HEK293 (cell line): Measurements from ENCODE around the gene AP5M1.

Source experiments
- CTCF ChIA-PET: fragments of 350-600 bp; formaldehyde crosslinking; extraction: SDS; loops from one replicate; lab custom pipeline; 2021; ENCODE audit warnings: antibody characterized with exemption; lab: Yijun Ruan, JAX
- POLR2A ChIA-PET: fragments of 300-600 bp; formaldehyde crosslinking; extraction: SDS; loops from one replicate; lab custom pipeline; 2020; ENCODE audit warnings: antibody characterized with exemption, inconsistent platforms; lab: Yijun Ruan, JAX
- H3K27ac ChIP-seq: fragments of 200-500 bp; sonication (Bioruptor generic); 2 replicates; pipeline ENCODE4 v1.5.1; 2014; ENCODE audit warnings: low read depth, low read length, control low read depth, inconsistent platforms; ENCODE audit errors: extremely low read depth
- H3K36me3 ChIP-seq, 2 experiments: fragments of 200-500 bp in 1 of 2; sonication (Bioruptor generic) in 1 of 2; 1 replicate in 1 of 2; 2 replicates in 1 of 2; pipeline ENCODE4 v1.5.1; 2014 to 2017; ENCODE audit warnings: inconsistent platforms in 2 of 2, low read length in 2 of 2; ENCODE audit not compliant: control insufficient read depth in 2 of 2, insufficient read depth in 1 of 2
- H3K4me1 ChIP-seq: fragments of 200-500 bp; sonication (Bioruptor generic); 2 replicates; pipeline ENCODE4 v1.5.1; 2014; ENCODE audit warnings: mild to moderate bottlenecking, low read length, inconsistent platforms; ENCODE audit not compliant: control insufficient read depth, insufficient read depth
- H3K4me3 ChIP-seq: 2 replicates; pipeline ENCODE4 v1.5.1; 2011; ENCODE audit warnings: low read depth, mild to moderate bottlenecking, control low read depth, low read length, moderate library complexity
- H3K9me3 ChIP-seq: fragments of 200-500 bp; sonication (Bioruptor generic); 2 replicates; pipeline ENCODE4 v1.5.1; 2014; ENCODE audit warnings: low read depth, low read length, inconsistent platforms; ENCODE audit not compliant: control insufficient read depth, insufficient read depth
- BCL11A ChIP-seq: fragments of 450-650 bp; formaldehyde crosslinking; IDR thresholded peaks from 2 replicates; pipeline ENCODE4 v1.5.1; 2016; ENCODE audit warnings: low read depth, missing biosample characterization, missing genetic modification characterization
- FEZF1 ChIP-seq: fragments of 450-650 bp; formaldehyde crosslinking; IDR thresholded peaks from 2 replicates; pipeline ENCODE4 v1.5.1; 2016; ENCODE audit warnings: missing biosample characterization, missing genetic modification characterization
- HOXC10 ChIP-seq: sonication (generic); formaldehyde crosslinking; IDR thresholded peaks from 2 replicates; pipeline ENCODE4 v1.8.1; 2023; ENCODE audit warnings: mild to moderate bottlenecking, missing genetic modification reagents
- KLF16 ChIP-seq: fragments of 450-650 bp; formaldehyde crosslinking; IDR thresholded peaks from 2 replicates; pipeline ENCODE4 v1.5.1; 2017; ENCODE audit warnings: missing biosample characterization, missing genetic modification characterization
- MEIS1 ChIP-seq: sonication (generic); formaldehyde crosslinking; IDR thresholded peaks from 2 replicates; pipeline ENCODE4 v1.8.1; 2022; ENCODE audit warnings: missing genetic modification reagents, mild to moderate bottlenecking, borderline replicate concordance
- OVOL3 ChIP-seq: fragments of 450-650 bp; formaldehyde crosslinking; IDR thresholded peaks from 2 replicates; pipeline ENCODE4 v1.5.1; 2016; ENCODE audit warnings: missing biosample characterization, missing genetic modification characterization
- SCRT2 ChIP-seq: fragments of 450-650 bp; formaldehyde crosslinking; IDR thresholded peaks from 2 replicates; pipeline ENCODE4 v1.5.1; 2016; ENCODE audit warnings: missing biosample characterization, missing genetic modification characterization
- YY1 ChIP-seq: fragments of 450-650 bp; formaldehyde crosslinking; IDR thresholded peaks from 2 replicates; pipeline ENCODE4 v1.5.1; 2018; ENCODE audit warnings: missing biosample characterization, missing genetic modification characterization
- ZEB2 ChIP-seq: fragments of 450-650 bp; formaldehyde crosslinking; IDR thresholded peaks from 2 replicates; pipeline ENCODE4 v1.5.1; 2016; ENCODE audit warnings: missing biosample characterization, missing genetic modification characterization
- ZFP3 ChIP-seq: fragments of 450-650 bp; formaldehyde crosslinking; IDR thresholded peaks from 2 replicates; pipeline ENCODE4 v1.5.1; 2016; ENCODE audit warnings: low read depth, missing biosample characterization, missing genetic modification characterization
- ZNF132 ChIP-seq: fragments of 450-650 bp; formaldehyde crosslinking; IDR thresholded peaks from 2 replicates; pipeline ENCODE4 v1.5.1; 2017; ENCODE audit warnings: missing biosample characterization, missing genetic modification characterization, borderline replicate concordance
- ZNF174 ChIP-seq: fragments of 450-650 bp; formaldehyde crosslinking; IDR thresholded peaks from 2 replicates; pipeline ENCODE4 v1.5.0; 2017; ENCODE audit warnings: missing biosample characterization, mild to moderate bottlenecking, missing genetic modification characterization
- ZNF202 ChIP-seq: fragments of 450-650 bp; formaldehyde crosslinking; IDR thresholded peaks from 2 replicates; pipeline ENCODE4 v1.5.1; 2016; ENCODE audit warnings: missing biosample characterization, missing genetic modification characterization, borderline replicate concordance
- ZNF223 ChIP-seq: fragments of 450-650 bp; formaldehyde crosslinking; IDR thresholded peaks from 2 replicates; pipeline ENCODE4 v1.5.1; 2016; ENCODE audit warnings: missing biosample characterization, missing genetic modification characterization
- ZNF239 ChIP-seq: fragments of 450-650 bp; formaldehyde crosslinking; IDR thresholded peaks from 2 replicates; pipeline ENCODE4 v1.5.1; 2016; ENCODE audit warnings: missing biosample characterization, missing genetic modification characterization
- ZNF266 ChIP-seq: fragments of 450-650 bp; formaldehyde crosslinking; IDR thresholded peaks from 2 replicates; pipeline ENCODE4 v1.5.1; 2016; ENCODE audit warnings: missing biosample characterization, missing genetic modification characterization, low read depth
- ZNF555 ChIP-seq: fragments of 450-650 bp; formaldehyde crosslinking; conservative IDR thresholded peaks from 2 replicates; pipeline ENCODE4 v1.5.1; 2017; ENCODE audit warnings: missing biosample characterization, mild to moderate bottlenecking, missing genetic modification characterization, inconsistent platforms
- ZNF677 ChIP-seq: fragments of 450-650 bp; IDR thresholded peaks from 2 replicates; pipeline ENCODE4 v1.5.0; 2018; ENCODE audit warnings: missing biosample characterization, mild to moderate bottlenecking, missing genetic modification characterization, moderate library complexity
- ZNF701 ChIP-seq: fragments of 450-650 bp; formaldehyde crosslinking; IDR thresholded peaks from 2 replicates; pipeline ENCODE4 v1.5.1; 2016; ENCODE audit warnings: missing biosample characterization, missing genetic modification characterization
- ZNF830 ChIP-seq: fragments of 450-650 bp; IDR thresholded peaks from 2 replicates; pipeline ENCODE4 v1.5.0; 2018; ENCODE audit warnings: missing biosample characterization, missing genetic modification characterization, low read depth, mild to moderate bottlenecking, moderate library complexity
- TF ChIP-seq, protein P1 (sequence below): fragments of 450-650 bp; formaldehyde crosslinking; IDR thresholded peaks from 2 replicates; pipeline ENCODE4 v1.5.1; 2016; ENCODE audit warnings: missing biosample characterization, missing genetic modification characterization
- TF ChIP-seq, protein P2 (sequence below): fragments of 450-650 bp; IDR thresholded peaks from 2 replicates; pipeline ENCODE4 v1.5.1; 2018; ENCODE audit warnings: missing biosample characterization, mild to moderate bottlenecking, missing genetic modification characterization
- TF ChIP-seq, protein P3 (sequence below): fragments of 450-650 bp; formaldehyde crosslinking; IDR thresholded peaks from 2 replicates; pipeline ENCODE4 v1.5.1; 2016; ENCODE audit warnings: missing biosample characterization, missing genetic modification characterization
- TF ChIP-seq, protein P4 (sequence below): fragments of 450-650 bp; formaldehyde crosslinking; IDR thresholded peaks from 2 replicates; pipeline ENCODE4 v1.5.1; 2016; ENCODE audit warnings: missing biosample characterization, missing genetic modification characterization, low read depth
- TF ChIP-seq, protein P5 (sequence below): fragments of 450-650 bp; formaldehyde crosslinking; IDR thresholded peaks from 2 replicates; pipeline ENCODE4 v1.5.1; 2016; ENCODE audit warnings: missing biosample characterization, missing genetic modification characterization
- TF ChIP-seq, protein P6 (sequence below): fragments of 450-650 bp; formaldehyde crosslinking; IDR thresholded peaks from 2 replicates; pipeline ENCODE4 v1.5.1; 2016; ENCODE audit warnings: missing biosample characterization, missing genetic modification characterization

AP5M1 gene, protein sequence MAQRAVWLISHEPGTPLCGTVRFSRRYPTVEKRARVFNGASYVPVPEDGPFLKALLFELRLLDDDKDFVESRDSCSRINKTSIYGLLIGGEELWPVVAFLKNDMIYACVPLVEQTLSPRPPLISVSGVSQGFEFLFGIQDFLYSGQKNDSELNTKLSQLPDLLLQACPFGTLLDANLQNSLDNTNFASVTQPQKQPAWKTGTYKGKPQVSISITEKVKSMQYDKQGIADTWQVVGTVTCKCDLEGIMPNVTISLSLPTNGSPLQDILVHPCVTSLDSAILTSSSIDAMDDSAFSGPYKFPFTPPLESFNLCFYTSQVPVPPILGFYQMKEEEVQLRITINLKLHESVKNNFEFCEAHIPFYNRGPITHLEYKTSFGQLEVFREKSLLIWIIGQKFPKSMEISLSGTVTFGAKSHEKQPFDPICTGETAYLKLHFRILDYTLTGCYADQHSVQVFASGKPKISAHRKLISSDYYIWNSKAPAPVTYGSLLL

DNA sequence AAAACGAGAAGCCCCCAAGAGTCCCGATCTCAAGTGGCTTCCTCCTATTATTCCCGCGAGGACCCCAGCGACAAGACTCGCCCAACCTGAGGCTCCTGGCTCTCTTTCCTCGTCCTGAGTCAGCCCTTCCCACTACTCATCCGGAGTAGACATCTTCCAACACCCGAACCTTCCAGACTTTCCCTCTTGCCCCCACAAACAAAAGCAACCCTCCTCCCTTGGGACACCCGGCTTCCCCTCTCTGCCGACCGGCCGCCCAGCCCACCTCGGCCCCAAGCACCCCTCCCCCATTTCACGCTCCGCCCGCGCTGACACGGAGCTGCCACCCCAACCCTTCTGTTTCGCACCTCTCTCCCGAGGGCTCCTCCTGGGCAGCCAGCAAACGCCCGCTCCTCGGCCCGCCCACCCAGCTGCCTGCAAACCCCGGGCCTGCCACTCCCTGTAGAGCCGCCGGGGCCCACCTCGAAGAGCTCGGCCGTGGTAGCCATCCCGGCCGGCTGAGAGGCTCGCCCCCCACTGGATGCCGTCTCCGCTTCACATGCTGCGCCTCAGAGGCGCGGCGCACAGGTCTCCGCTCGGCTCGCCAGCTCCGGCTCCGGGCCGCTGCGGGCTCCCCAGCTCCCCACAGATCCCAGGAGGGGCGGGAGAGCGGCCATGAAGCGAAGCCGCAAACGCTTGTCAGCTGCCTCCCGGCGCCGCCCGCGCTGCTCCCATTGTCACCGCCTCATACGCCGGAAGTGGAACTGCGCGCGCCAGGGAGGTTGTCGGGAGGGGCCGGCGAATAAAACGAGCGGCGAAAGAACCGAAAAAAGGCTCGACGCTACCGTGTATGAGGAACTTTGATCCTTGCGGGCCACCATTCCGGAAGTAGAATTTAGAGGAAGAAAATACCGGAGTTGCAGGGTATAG lies at the start of gene AP5M1, which contains the start of gene EXOC5:
AP5M1 (plus strand) TSS at position 811 of the 909 bp plus-strand sequence. CDS start 344 bp downstream, outside the sequence.
EXOC5 (minus strand) TSS at position 745 of the 909 bp plus-strand sequence; CDS start at position 488, 257 bp downstream.
- Histone ChIP-seq H3K4me1 (peaks cover 4% of the 10 kb centered on the region; the same call in 1 of the 2 replicates), H3K27ac (peak within 1 kb of the TSS; percentile 96), H3K9me3 (no peaks in the 10 kb centered on the region), H3K36me3 (peaks cover 0 to 4% of the 10 kb centered on the region in 2 experiments; a peak in 2 of 3 replicates), H3K4me3 (peak within 1 kb of the TSS; percentile 64)
- ChIA-PET POLR2A (interaction anchor here (0.6 to 1.2 kb wide), 5 partner anchors 9 to 507 kb away, joined by 3 to 5 read pairs (median 3); no protein-coding TSS in a partner anchor), CTCF (interaction anchor here (0.6 kb wide), 2 partner anchors 36 to 176 kb away, joined by 3 read pairs; no protein-coding TSS in a partner anchor)
- TF ChIP-seq KLF16 (tag by site-specific recombination) (peak; percentile 59; the same call in 1 of the 2 replicates), ZNF239 (no peak), ZNF202 (tag by site-specific recombination) (no peak), ZNF266 (tag by site-specific recombination) (no peak), HOXC10 (CRISPR knock-in tag) (no peak), SCRT2 (tag by site-specific recombination) (no peak; the same call in 1 of the 2 replicates), OVOL3 (tag by site-specific recombination) (0 out of 2 replicates have a peak, but pooled peaks have one; percentile 11), ZNF223 (tag by site-specific recombination) (no peak), ZNF132 (tag by site-specific recombination) (no peak), ZNF677 (tag by site-specific recombination) (no peak), ZFP3 (no peak), FEZF1 (tag by site-specific recombination) (peak; percentile 42; the same call in 1 of the 2 replicates), ZNF555 (tag by site-specific recombination) (no peak), ZNF701 (tag by site-specific recombination) (no peak), ZEB2 (tag by site-specific recombination) (peak; percentile 89), ZNF830 (no peak), BCL11A (tag by site-specific recombination) (no peak), MEIS1 (CRISPR knock-in tag) (no peak), ZNF174 (no peak), YY1 (tag by site-specific recombination) (peak; percentile 79)
- TF ChIP-seq, protein P1, sequence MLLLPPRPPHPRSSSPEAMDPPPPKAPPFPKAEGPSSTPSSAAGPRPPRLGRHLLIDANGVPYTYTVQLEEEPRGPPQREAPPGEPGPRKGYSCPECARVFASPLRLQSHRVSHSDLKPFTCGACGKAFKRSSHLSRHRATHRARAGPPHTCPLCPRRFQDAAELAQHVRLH (tag by site-specific recombination) = peak; percentile 86
- TF ChIP-seq, protein P2, sequence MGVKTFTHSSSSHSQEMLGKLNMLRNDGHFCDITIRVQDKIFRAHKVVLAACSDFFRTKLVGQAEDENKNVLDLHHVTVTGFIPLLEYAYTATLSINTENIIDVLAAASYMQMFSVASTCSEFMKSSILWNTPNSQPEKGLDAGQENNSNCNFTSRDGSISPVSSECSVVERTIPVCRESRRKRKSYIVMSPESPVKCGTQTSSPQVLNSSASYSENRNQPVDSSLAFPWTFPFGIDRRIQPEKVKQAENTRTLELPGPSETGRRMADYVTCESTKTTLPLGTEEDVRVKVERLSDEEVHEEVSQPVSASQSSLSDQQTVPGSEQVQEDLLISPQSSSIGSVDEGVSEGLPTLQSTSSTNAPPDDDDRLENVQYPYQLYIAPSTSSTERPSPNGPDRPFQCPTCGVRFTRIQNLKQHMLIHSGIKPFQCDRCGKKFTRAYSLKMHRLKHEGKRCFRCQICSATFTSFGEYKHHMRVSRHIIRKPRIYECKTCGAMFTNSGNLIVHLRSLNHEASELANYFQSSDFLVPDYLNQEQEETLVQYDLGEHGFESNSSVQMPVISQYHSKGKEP (tag by site-specific recombination) = no peak
- TF ChIP-seq, protein P3, sequence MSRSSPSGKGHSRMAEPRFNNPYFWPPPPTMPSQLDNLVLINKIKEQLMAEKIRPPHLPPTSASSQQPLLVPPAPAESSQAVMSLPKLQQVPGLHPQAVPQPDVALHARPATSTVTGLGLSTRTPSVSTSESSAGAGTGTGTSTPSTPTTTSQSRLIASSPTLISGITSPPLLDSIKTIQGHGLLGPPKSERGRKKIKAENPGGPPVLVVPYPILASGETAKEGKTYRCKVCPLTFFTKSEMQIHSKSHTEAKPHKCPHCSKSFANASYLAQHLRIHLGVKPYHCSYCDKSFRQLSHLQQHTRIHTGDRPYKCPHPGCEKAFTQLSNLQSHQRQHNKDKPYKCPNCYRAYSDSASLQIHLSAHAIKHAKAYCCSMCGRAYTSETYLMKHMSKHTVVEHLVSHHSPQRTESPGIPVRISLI (tag by site-specific recombination) = 0 out of 2 replicates have a peak, but pooled peaks have one; percentile 24
- TF ChIP-seq, protein P4, sequence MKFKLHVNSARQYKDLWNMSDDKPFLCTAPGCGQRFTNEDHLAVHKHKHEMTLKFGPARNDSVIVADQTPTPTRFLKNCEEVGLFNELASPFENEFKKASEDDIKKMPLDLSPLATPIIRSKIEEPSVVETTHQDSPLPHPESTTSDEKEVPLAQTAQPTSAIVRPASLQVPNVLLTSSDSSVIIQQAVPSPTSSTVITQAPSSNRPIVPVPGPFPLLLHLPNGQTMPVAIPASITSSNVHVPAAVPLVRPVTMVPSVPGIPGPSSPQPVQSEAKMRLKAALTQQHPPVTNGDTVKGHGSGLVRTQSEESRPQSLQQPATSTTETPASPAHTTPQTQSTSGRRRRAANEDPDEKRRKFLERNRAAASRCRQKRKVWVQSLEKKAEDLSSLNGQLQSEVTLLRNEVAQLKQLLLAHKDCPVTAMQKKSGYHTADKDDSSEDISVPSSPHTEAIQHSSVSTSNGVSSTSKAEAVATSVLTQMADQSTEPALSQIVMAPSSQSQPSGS (tag by site-specific recombination) = no peak
- TF ChIP-seq, protein P5, sequence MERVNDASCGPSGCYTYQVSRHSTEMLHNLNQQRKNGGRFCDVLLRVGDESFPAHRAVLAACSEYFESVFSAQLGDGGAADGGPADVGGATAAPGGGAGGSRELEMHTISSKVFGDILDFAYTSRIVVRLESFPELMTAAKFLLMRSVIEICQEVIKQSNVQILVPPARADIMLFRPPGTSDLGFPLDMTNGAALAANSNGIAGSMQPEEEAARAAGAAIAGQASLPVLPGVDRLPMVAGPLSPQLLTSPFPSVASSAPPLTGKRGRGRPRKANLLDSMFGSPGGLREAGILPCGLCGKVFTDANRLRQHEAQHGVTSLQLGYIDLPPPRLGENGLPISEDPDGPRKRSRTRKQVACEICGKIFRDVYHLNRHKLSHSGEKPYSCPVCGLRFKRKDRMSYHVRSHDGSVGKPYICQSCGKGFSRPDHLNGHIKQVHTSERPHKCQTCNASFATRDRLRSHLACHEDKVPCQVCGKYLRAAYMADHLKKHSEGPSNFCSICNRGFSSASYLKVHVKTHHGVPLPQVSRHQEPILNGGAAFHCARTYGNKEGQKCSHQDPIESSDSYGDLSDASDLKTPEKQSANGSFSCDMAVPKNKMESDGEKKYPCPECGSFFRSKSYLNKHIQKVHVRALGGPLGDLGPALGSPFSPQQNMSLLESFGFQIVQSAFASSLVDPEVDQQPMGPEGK (tag by site-specific recombination) = peak; percentile 70
- TF ChIP-seq, protein P6, sequence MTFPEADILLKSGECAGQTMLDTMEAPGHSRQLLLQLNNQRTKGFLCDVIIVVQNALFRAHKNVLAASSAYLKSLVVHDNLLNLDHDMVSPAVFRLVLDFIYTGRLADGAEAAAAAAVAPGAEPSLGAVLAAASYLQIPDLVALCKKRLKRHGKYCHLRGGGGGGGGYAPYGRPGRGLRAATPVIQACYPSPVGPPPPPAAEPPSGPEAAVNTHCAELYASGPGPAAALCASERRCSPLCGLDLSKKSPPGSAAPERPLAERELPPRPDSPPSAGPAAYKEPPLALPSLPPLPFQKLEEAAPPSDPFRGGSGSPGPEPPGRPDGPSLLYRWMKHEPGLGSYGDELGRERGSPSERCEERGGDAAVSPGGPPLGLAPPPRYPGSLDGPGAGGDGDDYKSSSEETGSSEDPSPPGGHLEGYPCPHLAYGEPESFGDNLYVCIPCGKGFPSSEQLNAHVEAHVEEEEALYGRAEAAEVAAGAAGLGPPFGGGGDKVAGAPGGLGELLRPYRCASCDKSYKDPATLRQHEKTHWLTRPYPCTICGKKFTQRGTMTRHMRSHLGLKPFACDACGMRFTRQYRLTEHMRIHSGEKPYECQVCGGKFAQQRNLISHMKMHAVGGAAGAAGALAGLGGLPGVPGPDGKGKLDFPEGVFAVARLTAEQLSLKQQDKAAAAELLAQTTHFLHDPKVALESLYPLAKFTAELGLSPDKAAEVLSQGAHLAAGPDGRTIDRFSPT (tag by site-specific recombination) = peak; percentile 48; the same call in 1 of the 2 replicates
